ENCODE data around the gene CCDC183. TPM values are rescaled to one million over a fixed set of nuclear protein-coding genes. Genes with fewer than 3 reads are reported as not detected.

Gene CCDC183
- total RNA-seq, 2 experiments from 2014 or later: 0.88 to 1.3 TPM

DNA sequence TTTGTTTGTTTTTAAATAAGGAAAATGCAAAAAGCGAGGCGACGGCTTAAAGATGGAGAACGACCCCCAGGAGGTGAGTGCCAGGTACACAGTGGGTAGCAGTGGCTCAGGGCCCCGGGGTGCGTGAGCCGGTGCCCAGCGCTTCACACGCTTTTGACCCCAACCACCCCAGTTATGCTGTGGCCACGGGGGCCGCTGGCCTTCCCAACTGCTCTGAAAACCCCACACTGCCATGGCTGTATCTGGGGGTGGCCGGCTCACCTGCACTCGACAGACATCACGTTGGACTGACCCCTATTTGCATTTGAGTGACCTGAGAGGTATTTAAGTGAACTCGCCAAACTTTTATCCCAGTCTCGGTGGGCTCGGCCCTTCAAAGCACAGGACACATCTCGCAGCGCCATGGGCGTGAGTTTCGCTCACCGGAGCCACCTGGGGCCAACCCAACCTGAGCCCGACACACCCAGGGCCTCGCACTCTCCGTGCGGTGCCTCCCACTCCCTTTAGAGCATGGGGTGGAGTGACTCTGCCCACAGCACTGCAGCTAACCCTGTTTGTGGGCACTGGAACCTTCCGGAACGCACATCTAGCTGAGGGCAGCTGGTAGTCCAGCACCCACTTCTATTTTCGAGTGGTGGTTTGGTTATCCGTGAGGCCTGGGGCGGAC lies 32.5 kb downstream of the CCDC183 start:
- intact Hi-C loops (cut with micrococcal nuclease; ENCODE audit: unreplicated experiment): no loop called here
- Histone ChIP-seq H4K20me1 (ENCODE audit: insufficient read depth, low read length) (no peaks in the 10 kb centered on the region), H3K9me3 (ENCODE audit: low read length) (no peaks in the 10 kb centered on the region), H3K4me2 (ENCODE audit: low read length) (no peak overlapping the region), H3K36me3 (ENCODE audit: insufficient read depth, low read length) (peaks cover 85% of the 10 kb centered on the region), H3K27ac (ENCODE audit: low read depth, low read length, poor library complexity, severe bottlenecking) (no peak overlapping the region), H2AFZ (ENCODE audit: low read length) (no peak overlapping the region), H3K9me2 (ENCODE audit: insufficient read depth, low read length) (no peaks in the 10 kb centered on the region), H3K4me3 (ENCODE audit: low read depth, low read length, poor library complexity, severe bottlenecking) (no peak overlapping the region), H3K4me1 (ENCODE audit: insufficient read depth, low read length, poor library complexity, severe bottlenecking) (no peaks in the 10 kb centered on the region), H3K79me2 (ENCODE audit: insufficient read depth, low read depth, low read length) (no peaks in the 10 kb centered on the region)
- no peak for DNase-seq (ENCODE audit: low spot score)
- no peak for TF ChIP-seq EZH2phosphoT487 (IDR thresholded peaks at IDR 0.05; ENCODE audit: borderline replicate concordance, low read depth, low read length)
- TF ChIP-seq, protein P1, sequence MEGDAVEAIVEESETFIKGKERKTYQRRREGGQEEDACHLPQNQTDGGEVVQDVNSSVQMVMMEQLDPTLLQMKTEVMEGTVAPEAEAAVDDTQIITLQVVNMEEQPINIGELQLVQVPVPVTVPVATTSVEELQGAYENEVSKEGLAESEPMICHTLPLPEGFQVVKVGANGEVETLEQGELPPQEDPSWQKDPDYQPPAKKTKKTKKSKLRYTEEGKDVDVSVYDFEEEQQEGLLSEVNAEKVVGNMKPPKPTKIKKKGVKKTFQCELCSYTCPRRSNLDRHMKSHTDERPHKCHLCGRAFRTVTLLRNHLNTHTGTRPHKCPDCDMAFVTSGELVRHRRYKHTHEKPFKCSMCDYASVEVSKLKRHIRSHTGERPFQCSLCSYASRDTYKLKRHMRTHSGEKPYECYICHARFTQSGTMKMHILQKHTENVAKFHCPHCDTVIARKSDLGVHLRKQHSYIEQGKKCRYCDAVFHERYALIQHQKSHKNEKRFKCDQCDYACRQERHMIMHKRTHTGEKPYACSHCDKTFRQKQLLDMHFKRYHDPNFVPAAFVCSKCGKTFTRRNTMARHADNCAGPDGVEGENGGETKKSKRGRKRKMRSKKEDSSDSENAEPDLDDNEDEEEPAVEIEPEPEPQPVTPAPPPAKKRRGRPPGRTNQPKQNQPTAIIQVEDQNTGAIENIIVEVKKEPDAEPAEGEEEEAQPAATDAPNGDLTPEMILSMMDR (conservative IDR thresholded peaks at IDR 0.05; ENCODE audit: low read length): no peak
- ChIA-PET POLR2A (interaction anchor here (0.6 kb wide), 1 partner anchor 172 kb away, joined by 3 read pairs; no protein-coding TSS in a partner anchor), CTCF (ENCODE audit: unreplicated experiment) (no interaction called here)
- no TSS peak for BruUV-seq (replicated peaks)

DNA sequence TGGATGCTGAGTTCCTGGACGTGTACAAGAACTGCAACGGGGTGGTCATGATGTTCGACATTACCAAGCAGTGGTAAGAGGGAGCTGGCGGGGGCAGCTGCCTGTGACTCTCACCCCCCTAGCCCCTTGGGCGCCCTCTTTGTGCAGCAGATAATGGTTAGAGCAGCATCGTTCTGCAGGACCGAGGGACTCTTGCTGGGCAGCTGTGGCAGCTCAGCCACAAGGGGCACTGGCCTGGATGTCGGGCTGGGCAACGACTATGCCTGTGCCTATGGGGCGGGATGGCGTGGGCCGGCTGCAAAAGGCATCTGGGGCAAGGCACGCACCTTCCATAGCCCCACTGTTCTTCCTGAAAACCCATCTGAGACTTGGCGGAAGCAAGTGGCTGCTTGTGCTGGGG lies 33.3 kb downstream of the CCDC183 start:
- no peak overlapping the region for H3K27ac ChIP-seq (ENCODE audit: low read depth, low read length, poor library complexity, severe bottlenecking)
- no peaks in the 10 kb centered on the region for H3K9me2 ChIP-seq (ENCODE audit: insufficient read depth, low read length)
- H3K4me2 ChIP-seq (ENCODE audit: low read length): no peak overlapping the region
- H4K20me1 ChIP-seq (ENCODE audit: insufficient read depth, low read length): no peaks in the 10 kb centered on the region
- intact Hi-C loops (cut with micrococcal nuclease; ENCODE audit: unreplicated experiment): no loop called here
- no peaks in the 10 kb centered on the region for H3K79me2 ChIP-seq (ENCODE audit: insufficient read depth, low read depth, low read length)
- TF ChIP-seq EZH2phosphoT487 (IDR thresholded peaks at IDR 0.05; ENCODE audit: borderline replicate concordance, low read depth, low read length): no peak
- TF ChIP-seq, protein P1 (conservative IDR thresholded peaks at IDR 0.05; ENCODE audit: low read length): no peak
- DNase-seq (ENCODE audit: low spot score): no peak
- peaks cover 86% of the 10 kb centered on the region for H3K36me3 ChIP-seq (ENCODE audit: insufficient read depth, low read length)
- H3K4me3 ChIP-seq (ENCODE audit: low read depth, low read length, poor library complexity, severe bottlenecking): no peak overlapping the region
- ChIA-PET POLR2A (no interaction called here), CTCF (ENCODE audit: unreplicated experiment) (no interaction called here)
- no TSS peak for BruUV-seq (replicated peaks)
- no peaks in the 10 kb centered on the region for H3K9me3 ChIP-seq (ENCODE audit: low read length)
- H3K4me1 ChIP-seq (ENCODE audit: insufficient read depth, low read length, poor library complexity, severe bottlenecking): no peaks in the 10 kb centered on the region
- no peak overlapping the region for H2AFZ ChIP-seq (ENCODE audit: low read length)

All from OCI-LY7 (cell line).